CD8-positive, alpha-beta memory T cell (primary cell): ENCODE results near the gene LSAMP. TPM values are rescaled to one million over a fixed set of nuclear protein-coding genes. Genes with fewer than 3 reads are reported as not detected.

Source experiments
- CTCF ChIA-PET: fragments of 350-600 bp; sonication (Branson Sonifier 250); formaldehyde crosslinking; loops from one replicate; lab custom pipeline; 2021; ENCODE audit warnings: antibody characterized with exemption; lab: Charles Lee
- POLR2A ChIA-PET: fragments of 350-600 bp; sonication (Branson Sonifier 250); formaldehyde crosslinking; loops from one replicate; lab custom pipeline; 2021; ENCODE audit warnings: antibody characterized with exemption; lab: Charles Lee
- DNase-seq, 5 donors: peaks; one replicate each; pipeline versions ENCODE4 v3.0.0 to v3.0.0-alpha.2; 2020 to 2022; ENCODE audit warnings: mixed read lengths in 1 of 5
- H3K27ac ChIP-seq: one replicate; pipeline ENCODE4 v1.7.0; 2013; ENCODE audit warnings: low read depth, mild to moderate bottlenecking, low read length, moderate library complexity
- H3K27me3 ChIP-seq: 2 replicates; pipeline ENCODE4 v1.7.0; 2013; ENCODE audit warnings: low read length, mild to moderate bottlenecking; ENCODE audit not compliant: insufficient read depth, poor library complexity, severe bottlenecking
- H3K36me3 ChIP-seq: 2 replicates; pipeline ENCODE4 v1.7.0; 2013; ENCODE audit warnings: mild to moderate bottlenecking, low read length, moderate library complexity; ENCODE audit not compliant: insufficient read depth
- H3K4me1 ChIP-seq: 2 replicates; pipeline ENCODE4 v1.7.0; 2013; ENCODE audit warnings: mild to moderate bottlenecking, low read length, moderate library complexity; ENCODE audit not compliant: insufficient read depth
- H3K4me3 ChIP-seq: 2 replicates; pipeline ENCODE4 v1.7.0; 2013; ENCODE audit warnings: mild to moderate bottlenecking, low read length
- H3K9me3 ChIP-seq: 2 replicates; pipeline ENCODE4 v1.7.0; 2013; ENCODE audit warnings: mild to moderate bottlenecking, low read length
- H3K27ac Mint-ChIP-seq, 8 donors: one replicate each; pipeline ENCODE4 v1.8.0; 2020 to 2021; ENCODE audit warnings: mixed read lengths in 8 of 8, mild to moderate bottlenecking in 6 of 8, inconsistent platforms in 3 of 8, moderate library complexity in 3 of 8
- H3K27me3 Mint-ChIP-seq, 2 donors: one replicate each; pipeline ENCODE4 v1.8.0; 2020 to 2021; ENCODE audit warnings: mixed read lengths in 2 of 2, mild to moderate bottlenecking in 1 of 2, moderate library complexity in 1 of 2
- H3K36me3 Mint-ChIP-seq, 3 donors: one replicate each; pipeline ENCODE4 v1.8.0; 2020 to 2021; ENCODE audit warnings: mixed read lengths in 3 of 3, inconsistent platforms in 1 of 3, mild to moderate bottlenecking in 1 of 3
- H3K4me1 Mint-ChIP-seq, 3 donors: one replicate each; pipeline ENCODE4 v1.8.0; 2020 to 2021; ENCODE audit warnings: mixed read lengths in 3 of 3, inconsistent platforms in 1 of 3, mild to moderate bottlenecking in 1 of 3
- H3K4me3 Mint-ChIP-seq, 7 donors: one replicate each; pipeline ENCODE4 v1.8.0; 2020 to 2021; ENCODE audit warnings: mixed read lengths in 7 of 7, mild to moderate bottlenecking in 6 of 7, moderate library complexity in 4 of 7, inconsistent platforms in 2 of 7
- H3K9me3 Mint-ChIP-seq, 5 donors: one replicate each; pipeline ENCODE4 v1.8.0; 2020 to 2022; ENCODE audit warnings: mixed read lengths in 5 of 5, mild to moderate bottlenecking in 3 of 5, moderate library complexity in 2 of 5, inconsistent platforms in 1 of 5
- polyA plus RNA-seq: library from polyadenylated mRNA; unstranded; fragments of 300-500 nt; fragmentation: Illumina TruSeq; gene quantifications from one replicate; pipeline ENCODE4 v1.2.3, GENCODE V29; 2021
- total RNA-seq, 2 experiments: library from RNA; stranded (reverse); gene quantifications; one replicate each; pipeline ENCODE4 v1.2.3, GENCODE V29; 2021

The LSAMP gene
- total and polyA plus RNA-seq, 3 experiments from 2014 or later, result not detected

DNA sequence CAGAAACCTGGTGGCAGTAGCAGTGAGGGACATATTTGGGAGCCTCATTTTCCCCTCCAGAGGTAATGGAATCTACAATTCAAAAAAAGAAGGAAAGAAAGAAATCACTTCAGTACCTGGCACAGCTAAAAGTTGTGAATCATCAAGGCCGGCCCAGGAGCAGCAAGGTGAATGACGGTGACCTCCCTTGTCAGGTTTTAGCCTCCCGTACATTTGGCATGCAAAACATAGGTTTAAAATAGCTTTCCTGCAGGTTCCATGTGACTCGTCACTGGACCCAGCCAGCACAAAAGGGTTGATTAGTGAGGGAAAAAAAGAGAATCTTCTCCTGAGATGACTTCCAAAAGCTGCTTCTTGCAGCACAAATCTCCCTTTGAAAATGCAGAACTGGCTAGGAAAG is 394.2 kb downstream of the LSAMP start:
- no peak overlapping the region for H3K27ac ChIP-seq
- no peaks in the 10 kb centered on the region for H3K36me3 ChIP-seq
- ChIA-PET POLR2A (no interaction called here), CTCF (no interaction called here)
- Mint-ChIP-seq H3K36me3 (no peaks in the 10 kb centered on the region), H3K27me3 (peaks cover 0 to 2% of the 10 kb centered on the region in 2 donors), H3K4me1 (no peaks in the 10 kb centered on the region), H3K4me3 (no peak overlapping the region), H3K9me3 (peaks cover 0 to 2% (median 1%) of the 10 kb centered on the region in 5 donors), H3K27ac (no peak overlapping the region)
- no peak for DNase-seq
- no peaks in the 10 kb centered on the region for H3K4me1 ChIP-seq
- no peaks in the 10 kb centered on the region for H3K9me3 ChIP-seq
- H3K27me3 ChIP-seq, result no peaks in the 10 kb centered on the region
- no peak overlapping the region for H3K4me3 ChIP-seq

DNA sequence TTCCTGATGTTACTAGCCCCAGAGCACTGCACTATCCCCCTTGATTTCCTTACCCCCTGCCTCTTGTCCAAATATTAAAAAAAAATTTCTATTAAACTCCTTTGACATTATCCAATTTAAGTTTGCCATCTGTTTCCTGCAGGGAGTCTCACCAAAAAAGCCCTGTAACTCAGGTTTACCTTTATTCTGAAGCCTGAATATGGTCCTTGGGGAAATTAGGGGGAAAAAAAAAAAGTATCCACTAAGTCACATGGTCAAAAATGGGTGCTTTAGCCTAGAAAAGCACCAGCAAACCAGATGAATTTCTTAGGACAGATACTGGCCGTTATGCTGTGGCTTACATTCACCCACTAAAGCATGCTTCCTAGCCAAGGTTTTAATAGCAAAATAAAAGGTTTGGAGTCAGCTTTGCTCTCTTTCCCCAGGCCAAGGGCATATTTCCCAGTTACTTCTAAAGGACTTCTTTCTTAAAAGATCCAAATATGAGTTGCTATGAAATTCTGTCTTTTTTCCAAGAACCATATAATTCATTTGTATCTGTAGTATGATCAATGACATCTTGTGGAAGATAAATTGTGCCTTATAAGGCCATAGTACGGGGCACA is 394.9 kb downstream of the LSAMP start:
- Mint-ChIP-seq H3K27ac (no peak overlapping the region), H3K4me3 (no peak overlapping the region), H3K36me3 (no peaks in the 10 kb centered on the region), H3K4me1 (no peaks in the 10 kb centered on the region), H3K9me3 (peaks cover 0 to 2% (median 1%) of the 10 kb centered on the region in 5 donors), H3K27me3 (peaks cover 0 to 2% of the 10 kb centered on the region in 2 donors)
- ChIA-PET POLR2A (no interaction called here), CTCF (no interaction called here)
- Histone ChIP-seq H3K36me3 (no peaks in the 10 kb centered on the region), H3K27ac (no peak overlapping the region), H3K27me3 (no peaks in the 10 kb centered on the region), H3K9me3 (no peaks in the 10 kb centered on the region), H3K4me1 (no peaks in the 10 kb centered on the region), H3K4me3 (no peak overlapping the region)
- no peak for DNase-seq

DNA sequence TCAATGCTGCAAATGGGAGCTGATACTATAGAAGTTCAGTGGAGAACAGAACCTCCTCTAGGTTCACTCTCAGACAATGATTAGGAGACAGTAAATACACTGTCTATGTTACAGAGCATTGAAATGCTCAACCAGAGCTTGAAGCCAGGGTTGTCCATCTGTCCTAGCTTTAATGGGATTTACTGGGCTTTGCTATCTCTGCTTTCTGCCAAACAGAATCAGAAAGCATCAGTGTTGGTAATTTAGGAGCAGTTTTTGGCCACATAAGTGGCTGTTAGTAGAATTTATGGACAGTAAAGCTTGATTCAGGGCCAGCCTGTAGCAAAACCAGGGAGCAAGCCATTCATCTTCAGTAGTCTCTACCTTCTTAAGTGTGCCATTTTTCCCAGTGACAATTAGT is 396.3 kb downstream of the LSAMP start:
- H3K4me3 Mint-ChIP-seq, result no peak overlapping the region
- CTCF ChIA-PET, result no interaction called here
- peaks cover 0 to 4% of the 10 kb centered on the region in 2 donors for H3K27me3 Mint-ChIP-seq
- Histone ChIP-seq H3K4me1 (no peaks in the 10 kb centered on the region), H3K9me3 (no peaks in the 10 kb centered on the region), H3K27ac (no peak overlapping the region), H3K27me3 (no peaks in the 10 kb centered on the region), H3K4me3 (no peak overlapping the region), H3K36me3 (no peaks in the 10 kb centered on the region)
- no peaks in the 10 kb centered on the region for H3K36me3 Mint-ChIP-seq
- H3K9me3 Mint-ChIP-seq, result peaks cover 0 to 2% (median 1%) of the 10 kb centered on the region in 5 donors
- no peak for DNase-seq
- H3K27ac Mint-ChIP-seq, result no peak overlapping the region
- POLR2A ChIA-PET, result no interaction called here
- no peaks in the 10 kb centered on the region for H3K4me1 Mint-ChIP-seq

GRCh38 chr3:116046350-116046749 is 398.9 kb downstream of the LSAMP start:
- H3K27me3 ChIP-seq, result no peaks in the 10 kb centered on the region
- no peak overlapping the region for H3K4me3 ChIP-seq
- Mint-ChIP-seq H3K36me3 (no peaks in the 10 kb centered on the region), H3K4me1 (no peaks in the 10 kb centered on the region), H3K4me3 (no peak overlapping the region), H3K27ac (no peak overlapping the region), H3K27me3 (peaks cover 0 to 4% of the 10 kb centered on the region in 2 donors), H3K9me3 (peaks cover 0 to 7% (median 1%) of the 10 kb centered on the region in 5 donors)
- no peaks in the 10 kb centered on the region for H3K9me3 ChIP-seq
- no peak for DNase-seq
- H3K36me3 ChIP-seq, result no peaks in the 10 kb centered on the region
- ChIA-PET CTCF (no interaction called here), POLR2A (no interaction called here)
- H3K4me1 ChIP-seq, result no peaks in the 10 kb centered on the region
- no peak overlapping the region for H3K27ac ChIP-seq

- H3K9me3 Mint-ChIP-seq, result peaks cover 0 to 7% (median 2%) of the 10 kb centered on the region in 5 donors
- no peaks in the 10 kb centered on the region for H3K4me1 ChIP-seq
- H3K27ac Mint-ChIP-seq, result no peak overlapping the region
- H3K4me1 Mint-ChIP-seq, result no peaks in the 10 kb centered on the region
- POLR2A ChIA-PET, result no interaction called here
- CTCF ChIA-PET, result no interaction called here
- H3K4me3 ChIP-seq, result no peak overlapping the region
- H3K27me3 ChIP-seq, result no peaks in the 10 kb centered on the region
- no peaks in the 10 kb centered on the region for H3K36me3 ChIP-seq
- no peaks in the 10 kb centered on the region for H3K9me3 ChIP-seq
- H3K27ac ChIP-seq, result no peak overlapping the region
- H3K4me3 Mint-ChIP-seq, result no peak overlapping the region
- peaks cover 0 to 4% of the 10 kb centered on the region in 2 donors for H3K27me3 Mint-ChIP-seq
- DNase-seq, result no peak
- no peaks in the 10 kb centered on the region for H3K36me3 Mint-ChIP-seq
Observed at GRCh38 chr3:116045314-116045713, 400.0 kb downstream of the LSAMP start.

DNA sequence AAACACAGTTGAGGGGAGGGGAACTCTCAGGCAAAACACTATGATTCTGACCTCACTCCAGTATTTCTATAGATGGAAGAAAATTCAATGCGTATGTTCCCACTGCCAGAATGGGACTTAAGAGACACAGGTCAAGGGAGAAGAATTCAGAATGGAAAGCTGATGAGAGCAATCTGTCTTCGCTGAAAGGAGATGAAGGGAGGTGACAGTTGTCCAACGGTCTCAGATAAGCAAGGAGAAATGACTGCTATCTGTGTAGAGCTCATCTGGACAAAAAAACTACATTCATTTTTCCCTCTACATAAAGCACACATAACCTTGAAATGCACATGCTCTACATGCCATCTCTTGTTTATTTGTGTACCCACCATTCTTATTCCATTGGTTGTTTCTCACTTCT is 405.1 kb downstream of the LSAMP start:
- Mint-ChIP-seq H3K4me3 (no peak overlapping the region), H3K9me3 (peaks cover 0 to 5% (median 0%) of the 10 kb centered on the region in 5 donors), H3K27ac (no peak overlapping the region), H3K27me3 (peaks cover 0 to 2% of the 10 kb centered on the region in 2 donors), H3K4me1 (no peaks in the 10 kb centered on the region), H3K36me3 (no peaks in the 10 kb centered on the region)
- Histone ChIP-seq H3K4me1 (no peaks in the 10 kb centered on the region), H3K9me3 (no peaks in the 10 kb centered on the region), H3K36me3 (no peaks in the 10 kb centered on the region), H3K27me3 (no peaks in the 10 kb centered on the region), H3K4me3 (no peak overlapping the region), H3K27ac (no peak overlapping the region)
- POLR2A ChIA-PET, result no interaction called here
- CTCF ChIA-PET, result no interaction called here
- no peak for DNase-seq

DNA sequence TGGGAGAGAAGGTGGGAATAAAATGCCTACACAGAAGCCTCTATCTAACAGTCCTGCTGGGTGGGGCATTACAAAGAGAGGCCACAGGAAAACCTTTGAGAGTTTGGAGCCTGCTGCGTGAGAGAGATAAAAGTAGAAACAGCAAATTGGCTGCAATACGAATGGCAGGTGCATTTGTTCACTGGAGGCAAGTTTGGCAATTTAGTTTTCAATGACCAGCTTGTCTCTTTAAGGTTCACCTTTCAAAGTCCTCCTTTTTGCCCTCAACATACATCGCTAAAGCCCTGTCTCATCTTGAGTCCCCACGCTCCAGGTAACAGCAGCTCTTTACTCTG is 405.7 kb downstream of the LSAMP start:
- Mint-ChIP-seq H3K4me1 (no peaks in the 10 kb centered on the region), H3K9me3 (peaks cover 0 to 5% (median 0%) of the 10 kb centered on the region in 5 donors), H3K36me3 (no peaks in the 10 kb centered on the region), H3K27ac (no peak overlapping the region), H3K4me3 (no peak overlapping the region), H3K27me3 (peaks cover 0 to 2% of the 10 kb centered on the region in 2 donors)
- CTCF ChIA-PET, result no interaction called here
- Histone ChIP-seq H3K36me3 (no peaks in the 10 kb centered on the region), H3K4me1 (no peaks in the 10 kb centered on the region), H3K27me3 (no peaks in the 10 kb centered on the region), H3K4me3 (no peak overlapping the region), H3K27ac (no peak overlapping the region), H3K9me3 (no peaks in the 10 kb centered on the region)
- DNase-seq, result no peak
- POLR2A ChIA-PET, result no interaction called here

DNA sequence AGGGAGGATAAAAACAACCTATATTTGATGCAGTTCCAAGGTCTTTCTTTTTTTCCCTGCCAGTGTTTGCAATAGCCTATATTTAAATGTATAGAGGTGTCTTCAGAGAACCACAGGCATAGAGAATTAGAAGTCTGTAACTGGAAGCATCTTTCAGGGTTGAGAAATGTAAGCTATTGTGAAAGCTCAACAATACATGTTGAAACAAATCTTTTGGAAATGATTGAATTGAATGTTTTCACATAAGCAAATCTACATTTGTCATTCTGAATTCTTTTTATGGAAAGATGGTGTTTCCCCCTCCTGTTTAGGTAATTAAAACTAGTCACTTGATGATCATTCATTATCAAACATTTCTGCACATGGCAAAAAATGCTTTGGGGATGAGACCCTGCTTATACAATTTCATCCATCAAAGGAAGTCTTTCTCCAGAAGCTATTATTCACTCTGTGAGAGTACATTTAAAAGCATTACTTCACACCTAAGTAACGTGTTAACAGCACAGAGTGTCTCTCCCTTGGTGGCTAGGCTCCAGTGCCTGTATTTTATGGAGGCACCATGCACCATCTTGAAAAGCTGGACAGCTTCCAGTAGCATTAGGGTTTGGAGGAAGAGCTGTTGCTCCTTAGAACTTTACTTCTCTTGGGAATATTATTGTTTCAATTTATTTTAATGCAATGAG is 406.2 kb downstream of the LSAMP start:
- no peak overlapping the region for H3K27ac Mint-ChIP-seq
- H3K4me3 Mint-ChIP-seq, result no peak overlapping the region
- H3K9me3 Mint-ChIP-seq, result peaks cover 0 to 5% (median 0%) of the 10 kb centered on the region in 5 donors
- Histone ChIP-seq H3K4me1 (no peaks in the 10 kb centered on the region), H3K27ac (peak overlapping the region; percentile 17), H3K9me3 (no peaks in the 10 kb centered on the region), H3K4me3 (no peak overlapping the region), H3K36me3 (no peaks in the 10 kb centered on the region), H3K27me3 (no peaks in the 10 kb centered on the region)
- CTCF ChIA-PET, result no interaction called here
- no peaks in the 10 kb centered on the region for H3K4me1 Mint-ChIP-seq
- no peaks in the 10 kb centered on the region for H3K27me3 Mint-ChIP-seq
- no peaks in the 10 kb centered on the region for H3K36me3 Mint-ChIP-seq
- DNase-seq, result no peak
- POLR2A ChIA-PET, result no interaction called here
